Measurements from ENCODE around the gene TMIGD2.

DNA sequence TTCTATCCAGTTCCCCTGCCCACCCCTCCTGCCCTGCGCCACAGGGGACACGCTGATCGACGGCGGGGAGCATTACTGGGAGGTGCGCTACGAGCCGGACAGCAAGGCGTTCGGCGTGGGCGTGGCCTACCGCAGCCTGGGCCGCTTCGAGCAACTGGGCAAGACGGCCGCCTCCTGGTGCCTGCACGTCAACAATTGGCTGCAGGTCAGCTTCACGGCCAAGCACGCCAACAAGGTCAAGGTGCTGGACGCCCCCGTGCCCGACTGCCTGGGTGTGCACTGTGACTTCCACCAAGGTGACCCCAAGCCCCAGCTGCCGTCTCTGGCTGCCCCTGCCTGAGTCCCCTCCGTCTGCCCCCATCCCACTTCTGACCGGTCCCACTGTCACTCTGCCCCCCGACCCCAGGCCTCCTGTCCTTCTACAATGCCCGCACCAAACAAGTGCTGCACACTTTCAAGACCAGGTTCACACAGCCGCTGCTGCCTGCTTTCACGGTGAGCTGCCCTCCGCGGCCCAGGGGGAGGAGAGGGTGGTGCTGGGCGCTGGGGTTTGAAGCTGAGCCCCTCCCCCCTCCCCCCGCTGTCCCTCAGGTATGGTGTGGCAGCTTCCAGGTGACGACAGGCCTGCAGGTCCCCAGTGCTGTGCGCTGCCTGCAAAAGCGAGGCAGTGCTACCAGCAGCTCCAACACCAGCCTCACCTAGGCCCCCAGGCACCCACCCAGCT, 20.9 kb upstream of the TMIGD2 start:
- TF ChIP-seq TAF1 (IDR thresholded peaks at IDR 0.05; ENCODE audit: low read depth) (no peak), NFIC (IDR thresholded peaks at IDR 0.05) (no peak), CEBPB (IDR thresholded peaks at IDR 0.05) (no peak), RAD21 (IDR thresholded peaks at IDR 0.05; ENCODE audit: low read depth) (no peak), CREB1 (IDR thresholded peaks at IDR 0.05; ENCODE audit: low read depth) (no peak), TEAD4 (IDR thresholded peaks at IDR 0.05) (no peak), TCF12 (IDR thresholded peaks at IDR 0.05; ENCODE audit: low read depth) (no peak), FOXM1 (IDR thresholded peaks at IDR 0.05; ENCODE audit: borderline replicate concordance, low read depth) (no peak)
- TF ChIP-seq, protein P1, sequence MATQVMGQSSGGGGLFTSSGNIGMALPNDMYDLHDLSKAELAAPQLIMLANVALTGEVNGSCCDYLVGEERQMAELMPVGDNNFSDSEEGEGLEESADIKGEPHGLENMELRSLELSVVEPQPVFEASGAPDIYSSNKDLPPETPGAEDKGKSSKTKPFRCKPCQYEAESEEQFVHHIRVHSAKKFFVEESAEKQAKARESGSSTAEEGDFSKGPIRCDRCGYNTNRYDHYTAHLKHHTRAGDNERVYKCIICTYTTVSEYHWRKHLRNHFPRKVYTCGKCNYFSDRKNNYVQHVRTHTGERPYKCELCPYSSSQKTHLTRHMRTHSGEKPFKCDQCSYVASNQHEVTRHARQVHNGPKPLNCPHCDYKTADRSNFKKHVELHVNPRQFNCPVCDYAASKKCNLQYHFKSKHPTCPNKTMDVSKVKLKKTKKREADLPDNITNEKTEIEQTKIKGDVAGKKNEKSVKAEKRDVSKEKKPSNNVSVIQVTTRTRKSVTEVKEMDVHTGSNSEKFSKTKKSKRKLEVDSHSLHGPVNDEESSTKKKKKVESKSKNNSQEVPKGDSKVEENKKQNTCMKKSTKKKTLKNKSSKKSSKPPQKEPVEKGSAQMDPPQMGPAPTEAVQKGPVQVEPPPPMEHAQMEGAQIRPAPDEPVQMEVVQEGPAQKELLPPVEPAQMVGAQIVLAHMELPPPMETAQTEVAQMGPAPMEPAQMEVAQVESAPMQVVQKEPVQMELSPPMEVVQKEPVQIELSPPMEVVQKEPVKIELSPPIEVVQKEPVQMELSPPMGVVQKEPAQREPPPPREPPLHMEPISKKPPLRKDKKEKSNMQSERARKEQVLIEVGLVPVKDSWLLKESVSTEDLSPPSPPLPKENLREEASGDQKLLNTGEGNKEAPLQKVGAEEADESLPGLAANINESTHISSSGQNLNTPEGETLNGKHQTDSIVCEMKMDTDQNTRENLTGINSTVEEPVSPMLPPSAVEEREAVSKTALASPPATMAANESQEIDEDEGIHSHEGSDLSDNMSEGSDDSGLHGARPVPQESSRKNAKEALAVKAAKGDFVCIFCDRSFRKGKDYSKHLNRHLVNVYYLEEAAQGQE (IDR thresholded peaks at IDR 0.05; ENCODE audit: low read depth) = no peak

All from Ishikawa (cell line).